Gastrocnemius medialis (tissue), 4 donors: Measurements from ENCODE around the gene SLC11A1.

Experiments used
- POLR2A ChIP-seq, 2 donors: fragments of 450-650 bp; IDR thresholded peaks; one replicate each; pipeline ENCODE4 v1.6.1; 2017; ENCODE audit warnings: antibody characterized with exemption in 2 of 2, mild to moderate bottlenecking in 2 of 2, moderate library complexity in 2 of 2
- TF ChIP-seq, protein P1 (sequence below), 5 experiments: fragments of 450-650 bp in 3 of 5; fragments of 200-600 bp in 2 of 5; sonication (generic) in 2 of 5; IDR thresholded peaks in 4 of 5; conservative IDR thresholded peaks in 1 of 5; 1 replicate in 4 of 5; 2 replicates in 1 of 5; pipeline ENCODE4 v1.5.1; 2016 to 2019; ENCODE audit warnings: antibody characterized with exemption in 5 of 5, mild to moderate bottlenecking in 3 of 5, moderate library complexity in 3 of 5

DNA sequence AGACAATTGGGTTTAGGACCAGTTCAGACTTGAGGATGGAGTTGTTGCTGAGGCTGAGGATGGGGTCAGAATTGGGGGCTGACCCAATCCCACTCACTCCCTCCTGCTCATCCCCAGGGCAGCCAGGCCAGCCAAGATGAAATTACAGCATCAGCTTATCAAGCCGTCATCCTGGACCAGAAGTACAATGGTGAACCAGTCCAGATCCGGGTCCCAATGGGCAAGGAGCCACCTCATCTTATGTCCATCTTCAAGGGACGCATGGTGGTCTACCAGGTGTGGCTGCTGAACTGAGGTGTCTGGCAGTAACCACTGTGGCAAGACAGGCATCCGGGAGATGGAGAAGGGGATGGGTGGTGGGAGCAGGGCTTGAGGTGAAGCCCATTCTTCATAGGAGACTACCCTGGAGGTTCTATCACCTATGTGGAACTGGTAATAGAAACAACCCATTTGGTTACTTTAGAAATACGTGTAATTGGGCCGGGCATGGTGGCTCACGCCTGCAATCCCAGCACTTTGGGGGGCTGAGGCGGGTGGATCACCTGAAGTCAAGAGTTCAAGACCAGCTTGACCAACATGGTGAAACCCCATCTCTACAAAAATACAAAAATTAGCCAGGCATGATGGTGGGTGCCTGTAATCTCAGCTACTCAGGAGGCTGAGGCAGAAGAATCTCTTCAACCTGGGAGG is 50.7 kb downstream of the SLC11A1 start:
- TF ChIP-seq, protein P1, sequence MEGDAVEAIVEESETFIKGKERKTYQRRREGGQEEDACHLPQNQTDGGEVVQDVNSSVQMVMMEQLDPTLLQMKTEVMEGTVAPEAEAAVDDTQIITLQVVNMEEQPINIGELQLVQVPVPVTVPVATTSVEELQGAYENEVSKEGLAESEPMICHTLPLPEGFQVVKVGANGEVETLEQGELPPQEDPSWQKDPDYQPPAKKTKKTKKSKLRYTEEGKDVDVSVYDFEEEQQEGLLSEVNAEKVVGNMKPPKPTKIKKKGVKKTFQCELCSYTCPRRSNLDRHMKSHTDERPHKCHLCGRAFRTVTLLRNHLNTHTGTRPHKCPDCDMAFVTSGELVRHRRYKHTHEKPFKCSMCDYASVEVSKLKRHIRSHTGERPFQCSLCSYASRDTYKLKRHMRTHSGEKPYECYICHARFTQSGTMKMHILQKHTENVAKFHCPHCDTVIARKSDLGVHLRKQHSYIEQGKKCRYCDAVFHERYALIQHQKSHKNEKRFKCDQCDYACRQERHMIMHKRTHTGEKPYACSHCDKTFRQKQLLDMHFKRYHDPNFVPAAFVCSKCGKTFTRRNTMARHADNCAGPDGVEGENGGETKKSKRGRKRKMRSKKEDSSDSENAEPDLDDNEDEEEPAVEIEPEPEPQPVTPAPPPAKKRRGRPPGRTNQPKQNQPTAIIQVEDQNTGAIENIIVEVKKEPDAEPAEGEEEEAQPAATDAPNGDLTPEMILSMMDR (IDR thresholded peaks at IDR 0.05 in 4 of 5, conservative IDR thresholded peaks at IDR 0.05 in 1 of 5): no peak
- no peak for TF ChIP-seq POLR2A (IDR thresholded peaks at IDR 0.05)
